ENCODE measurements around the gene TANK. TPM values are rescaled to one million over a fixed set of nuclear protein-coding genes. Genes with fewer than 3 reads are reported as not detected.

TANK gene
- total RNA-seq, 1 donor from 2014 or later: 30.2 TPM

DNA sequence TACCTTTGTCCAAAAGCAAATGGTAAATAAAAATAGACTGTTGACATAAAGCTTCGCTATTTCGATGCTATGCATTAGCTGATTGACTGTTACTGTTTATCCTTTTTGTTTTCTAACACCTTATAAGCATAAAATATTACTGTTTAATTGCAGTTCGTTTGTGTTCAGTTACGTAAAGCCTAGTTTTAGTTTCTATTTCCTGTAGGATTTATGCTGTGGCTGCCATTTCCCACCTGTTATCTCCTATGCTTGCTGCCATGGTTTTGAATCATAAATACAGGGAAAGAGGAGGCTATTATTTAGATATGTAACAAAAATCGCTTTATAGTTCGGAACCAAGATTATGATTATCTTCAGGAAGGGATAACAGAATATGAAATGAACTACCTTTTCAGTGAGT lies 3.9 kb downstream of the TANK start:
- H3K27ac Mint-ChIP-seq (ENCODE audit: unreplicated experiment): no peak overlapping the region
- no peak overlapping the region for H3K4me3 Mint-ChIP-seq
- no peaks in the 10 kb centered on the region for H3K27me3 Mint-ChIP-seq (ENCODE audit: low read depth)
- H3K4me1 Mint-ChIP-seq: peaks cover 34% of the 10 kb centered on the region
- TF ChIP-seq, protein P1, sequence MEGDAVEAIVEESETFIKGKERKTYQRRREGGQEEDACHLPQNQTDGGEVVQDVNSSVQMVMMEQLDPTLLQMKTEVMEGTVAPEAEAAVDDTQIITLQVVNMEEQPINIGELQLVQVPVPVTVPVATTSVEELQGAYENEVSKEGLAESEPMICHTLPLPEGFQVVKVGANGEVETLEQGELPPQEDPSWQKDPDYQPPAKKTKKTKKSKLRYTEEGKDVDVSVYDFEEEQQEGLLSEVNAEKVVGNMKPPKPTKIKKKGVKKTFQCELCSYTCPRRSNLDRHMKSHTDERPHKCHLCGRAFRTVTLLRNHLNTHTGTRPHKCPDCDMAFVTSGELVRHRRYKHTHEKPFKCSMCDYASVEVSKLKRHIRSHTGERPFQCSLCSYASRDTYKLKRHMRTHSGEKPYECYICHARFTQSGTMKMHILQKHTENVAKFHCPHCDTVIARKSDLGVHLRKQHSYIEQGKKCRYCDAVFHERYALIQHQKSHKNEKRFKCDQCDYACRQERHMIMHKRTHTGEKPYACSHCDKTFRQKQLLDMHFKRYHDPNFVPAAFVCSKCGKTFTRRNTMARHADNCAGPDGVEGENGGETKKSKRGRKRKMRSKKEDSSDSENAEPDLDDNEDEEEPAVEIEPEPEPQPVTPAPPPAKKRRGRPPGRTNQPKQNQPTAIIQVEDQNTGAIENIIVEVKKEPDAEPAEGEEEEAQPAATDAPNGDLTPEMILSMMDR (conservative IDR thresholded peaks at IDR 0.05): no peak
- H3K36me3 Mint-ChIP-seq (ENCODE audit: low read depth): peaks cover 8% of the 10 kb centered on the region
- DNase-seq (ENCODE audit: low read depth, low spot score): no peak
- no peaks in the 10 kb centered on the region for H3K9me3 Mint-ChIP-seq

DNA sequence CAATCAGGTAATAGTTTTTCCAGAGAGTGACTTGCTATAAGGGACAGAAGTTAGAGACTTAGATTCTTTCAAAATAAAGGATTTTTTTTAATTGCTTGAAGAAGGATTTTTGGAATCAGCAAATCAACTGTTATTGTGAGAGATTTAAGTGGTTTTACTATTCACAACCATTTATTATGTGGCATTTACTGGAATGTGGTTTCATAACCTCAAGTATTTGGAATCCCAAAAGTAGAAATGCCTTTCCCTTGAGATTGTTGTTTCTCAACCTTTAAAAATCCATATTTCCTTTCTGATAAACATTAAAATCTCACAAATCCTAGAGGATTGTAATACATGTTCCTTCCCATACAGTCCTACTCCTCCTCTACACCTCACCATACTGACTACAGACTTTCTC lies 5.0 kb downstream of the TANK start:
- Mint-ChIP-seq H3K27me3 (ENCODE audit: low read depth) (no peaks in the 10 kb centered on the region), H3K4me1 (peaks cover 26% of the 10 kb centered on the region), H3K4me3 (no peak overlapping the region), H3K36me3 (ENCODE audit: low read depth) (peaks cover 8% of the 10 kb centered on the region), H3K27ac (ENCODE audit: unreplicated experiment) (no peak overlapping the region), H3K9me3 (no peaks in the 10 kb centered on the region)
- DNase-seq (ENCODE audit: low read depth, low spot score): no peak
- TF ChIP-seq, protein P1 (conservative IDR thresholded peaks at IDR 0.05): no peak

GRCh38 chr2:161165811-161166210 lies 5.6 kb downstream of the TANK start:
- Mint-ChIP-seq H3K4me1 (peaks cover 23% of the 10 kb centered on the region), H3K27ac (ENCODE audit: unreplicated experiment) (no peak overlapping the region), H3K27me3 (ENCODE audit: low read depth) (no peaks in the 10 kb centered on the region), H3K9me3 (no peaks in the 10 kb centered on the region), H3K36me3 (ENCODE audit: low read depth) (peaks cover 8% of the 10 kb centered on the region), H3K4me3 (no peak overlapping the region)
- TF ChIP-seq, protein P1 (conservative IDR thresholded peaks at IDR 0.05): no peak
- DNase-seq (ENCODE audit: low read depth, low spot score): no peak

GRCh38 chr2:161166538-161167409 lies 6.5 kb downstream of the TANK start:
- H3K27me3 Mint-ChIP-seq (ENCODE audit: low read depth): no peaks in the 10 kb centered on the region
- H3K4me3 Mint-ChIP-seq: no peak overlapping the region

DNA sequence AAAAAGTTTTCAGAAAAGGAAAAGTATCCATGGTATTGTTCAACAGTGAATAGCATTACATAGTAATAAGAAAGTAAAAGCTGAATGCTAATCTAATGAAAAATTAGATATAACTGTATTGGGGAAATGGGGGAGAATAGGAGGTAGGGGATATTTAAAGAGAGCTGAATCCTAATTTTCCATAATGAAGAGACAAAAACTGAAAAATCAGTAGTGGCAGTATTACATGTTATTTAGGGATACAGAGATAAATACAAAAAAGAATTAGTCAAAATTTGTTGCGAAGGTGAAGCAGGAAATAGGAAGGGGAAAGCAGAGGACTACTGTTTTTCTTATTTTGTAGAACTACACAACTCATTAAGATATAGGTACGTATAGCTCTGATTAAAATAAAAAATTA lies 9.1 kb downstream of the TANK start:
- DNase-seq (ENCODE audit: low read depth, low spot score): no peak
- Mint-ChIP-seq H3K27me3 (ENCODE audit: low read depth) (no peaks in the 10 kb centered on the region), H3K9me3 (no peaks in the 10 kb centered on the region), H3K4me3 (no peak overlapping the region), H3K4me1 (no peaks in the 10 kb centered on the region), H3K36me3 (ENCODE audit: low read depth) (peaks cover 15% of the 10 kb centered on the region), H3K27ac (ENCODE audit: unreplicated experiment) (no peak overlapping the region)
- TF ChIP-seq, protein P1 (conservative IDR thresholded peaks at IDR 0.05): no peak

More at GRCh38 chr2:161166538-161167409, 6.5 kb downstream of the TANK start:
- peaks cover 13% of the 10 kb centered on the region for H3K4me1 Mint-ChIP-seq
- DNase-seq (ENCODE audit: low read depth, low spot score): no peak
- H3K27ac Mint-ChIP-seq (ENCODE audit: unreplicated experiment): no peak overlapping the region
- TF ChIP-seq, protein P1 (conservative IDR thresholded peaks at IDR 0.05): no peak
- peaks cover 11% of the 10 kb centered on the region for H3K36me3 Mint-ChIP-seq (ENCODE audit: low read depth)
- no peaks in the 10 kb centered on the region for H3K9me3 Mint-ChIP-seq
